ENCODE results near the gene MAPK11.

The MAPK11 gene

DNA sequence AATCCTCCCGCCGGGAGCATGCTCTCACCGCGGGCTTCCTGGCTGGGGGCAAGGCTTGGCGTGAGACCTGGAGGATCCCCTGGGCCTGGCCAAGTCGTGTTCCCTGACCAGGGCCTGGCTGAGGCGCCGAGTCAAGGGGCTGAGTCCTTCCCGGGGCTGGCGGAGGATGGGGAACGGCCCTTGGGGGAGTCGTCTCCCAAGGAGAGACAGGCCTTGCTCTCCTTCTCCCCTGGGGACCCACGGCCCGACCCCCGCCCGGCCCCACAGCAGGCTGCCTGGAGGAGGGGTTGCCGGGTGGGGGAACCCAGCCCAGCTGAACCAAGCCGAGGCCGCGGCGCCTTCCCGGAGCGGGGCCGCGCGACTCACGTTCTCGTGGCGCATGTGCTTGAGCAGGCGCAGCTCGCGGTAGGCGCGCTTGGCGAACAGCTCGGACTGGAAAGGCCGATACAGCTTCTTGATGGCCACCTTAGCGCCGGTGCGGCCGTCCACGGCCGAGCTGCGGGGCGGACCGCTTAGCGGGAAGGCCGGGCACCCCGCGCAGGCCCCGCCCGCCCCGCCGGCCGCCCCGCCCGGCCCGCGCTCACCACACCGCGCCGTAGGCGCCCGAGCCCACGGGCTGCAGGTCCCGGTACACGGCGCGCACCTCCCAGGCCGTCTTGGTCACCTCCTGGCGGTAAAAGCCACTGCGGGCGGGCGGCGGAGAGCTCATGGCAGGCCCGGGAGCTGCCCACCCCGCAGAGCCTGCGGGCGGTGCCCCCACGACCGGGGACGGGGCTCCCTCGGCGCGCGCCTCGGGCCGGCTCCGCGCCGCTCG is 9.2 kb downstream of the MAPK11 start:
- Histone ChIP-seq H3K36me3 (ENCODE audit: control insufficient read depth, insufficient read depth, low read length) (no peaks in the 10 kb centered on the region), H3K4me1 (ENCODE audit: control insufficient read depth, insufficient read depth, low read length) (peaks cover 19% of the 10 kb centered on the region), H3K27me3 (ENCODE audit: control insufficient read depth, insufficient read depth, low read length, poor library complexity, severe bottlenecking) (peaks cover 25% of the 10 kb centered on the region), H3K27ac (ENCODE audit: insufficient read depth, low read depth, low read length, poor library complexity, severe bottlenecking) (no peak overlapping the region), H3K4me3 (ENCODE audit: insufficient read depth, low read depth, low read length) (peak overlapping the region; percentile 53), H3K9me3 (ENCODE audit: control insufficient read depth, low read length) (no peaks in the 10 kb centered on the region)
- 1% methylated on average over 92 of the region's 92 CpGs for WGBS, 2 experiments

DNA sequence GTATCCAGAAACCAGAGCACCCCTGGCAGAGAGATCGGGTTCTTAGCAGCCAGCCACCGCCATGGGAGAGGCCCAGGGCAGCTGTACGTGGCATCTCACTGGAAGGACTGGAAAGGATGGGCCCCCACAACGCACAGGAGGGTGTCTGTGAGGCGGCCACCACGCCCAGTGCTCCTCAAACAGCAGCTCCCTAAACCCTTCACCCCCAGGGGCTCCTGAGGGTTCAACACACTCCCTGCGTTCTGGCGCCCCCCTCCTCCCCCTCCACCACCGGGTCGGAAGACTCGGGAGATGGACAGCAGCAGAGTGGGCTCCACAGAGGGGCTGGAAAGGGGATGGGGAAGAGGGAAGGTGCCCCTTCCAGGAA is 9.8 kb downstream of the MAPK11 start:
- no peaks in the 10 kb centered on the region for H3K9me3 ChIP-seq (ENCODE audit: control insufficient read depth, low read length)
- no peak overlapping the region for H3K27ac ChIP-seq (ENCODE audit: insufficient read depth, low read depth, low read length, poor library complexity, severe bottlenecking)
- peaks cover 24% of the 10 kb centered on the region for H3K27me3 ChIP-seq (ENCODE audit: control insufficient read depth, insufficient read depth, low read length, poor library complexity, severe bottlenecking)
- peak overlapping the region; percentile 53 for H3K4me3 ChIP-seq (ENCODE audit: insufficient read depth, low read depth, low read length)
- H3K36me3 ChIP-seq (ENCODE audit: control insufficient read depth, insufficient read depth, low read length): no peaks in the 10 kb centered on the region
- H3K4me1 ChIP-seq (ENCODE audit: control insufficient read depth, insufficient read depth, low read length): peaks cover 19% of the 10 kb centered on the region
- 35 to 37% methylated on average over 11 of the region's 11 CpGs for WGBS, 2 experiments

DNA sequence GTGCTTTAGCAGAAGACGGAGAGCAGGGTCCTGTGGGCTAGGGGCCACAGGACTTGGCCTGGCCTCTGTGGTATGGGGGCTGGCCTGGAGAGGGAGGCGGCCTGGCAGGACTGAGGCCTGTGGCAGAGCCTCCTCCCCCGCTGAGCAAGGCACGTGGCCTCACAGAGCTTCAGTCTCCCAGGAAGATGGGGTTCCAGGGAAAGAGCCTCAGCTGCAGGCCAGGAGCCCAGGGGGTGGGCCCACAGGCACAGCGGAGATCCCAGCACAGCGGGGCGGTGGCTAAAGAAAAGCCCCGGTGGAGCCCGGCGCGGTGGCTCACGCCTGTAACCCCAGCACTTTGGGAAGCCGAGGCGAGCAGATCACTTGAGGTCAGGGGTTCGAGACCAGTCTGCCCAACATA is 10.9 kb downstream of the MAPK11 start:
- H3K27ac ChIP-seq (ENCODE audit: insufficient read depth, low read depth, low read length, poor library complexity, severe bottlenecking): no peak overlapping the region
- WGBS, 2 experiments: 85 to 88% methylated on average over 15 of the region's 15 CpGs
- peaks cover 21% of the 10 kb centered on the region for H3K27me3 ChIP-seq (ENCODE audit: control insufficient read depth, insufficient read depth, low read length, poor library complexity, severe bottlenecking)
- H3K4me1 ChIP-seq (ENCODE audit: control insufficient read depth, insufficient read depth, low read length): peaks cover 19% of the 10 kb centered on the region
- H3K4me3 ChIP-seq (ENCODE audit: insufficient read depth, low read depth, low read length): no peak overlapping the region
- no peaks in the 10 kb centered on the region for H3K9me3 ChIP-seq (ENCODE audit: control insufficient read depth, low read length)
- no peaks in the 10 kb centered on the region for H3K36me3 ChIP-seq (ENCODE audit: control insufficient read depth, insufficient read depth, low read length)

DNA sequence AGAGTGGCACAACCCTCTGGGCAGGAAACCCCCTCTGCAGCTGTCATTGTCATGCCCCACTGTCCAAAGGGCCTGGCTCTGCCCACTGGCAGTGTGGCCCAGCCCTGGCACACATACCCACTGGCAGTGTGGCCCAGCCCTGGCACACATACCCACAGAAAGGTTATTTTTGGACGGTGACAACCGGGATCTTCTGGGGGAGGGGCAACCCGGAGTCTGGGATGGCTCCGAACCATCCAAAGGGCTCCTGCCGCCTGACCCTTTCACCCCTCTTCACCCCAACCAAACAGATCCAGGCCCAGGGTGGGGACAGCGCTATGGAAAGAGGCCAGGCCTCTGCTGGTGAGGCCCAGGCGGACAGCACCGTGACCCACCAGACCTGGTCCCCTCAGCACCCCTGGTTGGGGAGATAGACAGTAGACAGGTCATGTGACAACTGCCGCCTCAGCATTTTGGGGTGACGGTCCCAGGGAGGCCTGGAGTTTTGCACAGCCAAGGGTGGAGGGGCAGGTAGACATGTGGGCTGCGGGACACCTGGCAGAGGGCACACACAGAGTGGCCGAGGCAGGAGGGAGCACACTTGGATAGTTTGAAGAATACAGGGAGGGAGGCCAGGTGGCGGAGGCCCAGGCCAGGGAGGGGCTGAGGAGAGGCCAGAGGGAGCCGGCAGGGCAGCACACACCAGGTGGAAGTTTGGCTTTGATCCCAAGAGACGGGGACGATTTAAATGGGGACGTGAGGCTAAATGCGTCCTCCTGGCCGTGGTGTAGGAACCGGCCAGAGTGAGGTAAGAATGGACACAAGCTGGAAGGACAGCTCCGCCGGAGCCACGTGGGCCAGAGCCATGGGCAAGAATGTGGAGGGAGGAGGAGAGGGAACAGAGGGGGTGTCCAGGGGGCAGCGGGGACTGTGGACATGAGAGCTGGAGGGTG is 11.6 kb downstream of the MAPK11 start:
- Histone ChIP-seq H3K27ac (ENCODE audit: insufficient read depth, low read depth, low read length, poor library complexity, severe bottlenecking) (no peak overlapping the region), H3K9me3 (ENCODE audit: control insufficient read depth, low read length) (no peaks in the 10 kb centered on the region), H3K27me3 (ENCODE audit: control insufficient read depth, insufficient read depth, low read length, poor library complexity, severe bottlenecking) (peaks cover 21% of the 10 kb centered on the region), H3K4me1 (ENCODE audit: control insufficient read depth, insufficient read depth, low read length) (peaks cover 19% of the 10 kb centered on the region), H3K36me3 (ENCODE audit: control insufficient read depth, insufficient read depth, low read length) (no peaks in the 10 kb centered on the region), H3K4me3 (ENCODE audit: insufficient read depth, low read depth, low read length) (no peak overlapping the region)
- WGBS, 2 experiments: 90 to 92% methylated on average over 24 of the region's 24 CpGs

DNA sequence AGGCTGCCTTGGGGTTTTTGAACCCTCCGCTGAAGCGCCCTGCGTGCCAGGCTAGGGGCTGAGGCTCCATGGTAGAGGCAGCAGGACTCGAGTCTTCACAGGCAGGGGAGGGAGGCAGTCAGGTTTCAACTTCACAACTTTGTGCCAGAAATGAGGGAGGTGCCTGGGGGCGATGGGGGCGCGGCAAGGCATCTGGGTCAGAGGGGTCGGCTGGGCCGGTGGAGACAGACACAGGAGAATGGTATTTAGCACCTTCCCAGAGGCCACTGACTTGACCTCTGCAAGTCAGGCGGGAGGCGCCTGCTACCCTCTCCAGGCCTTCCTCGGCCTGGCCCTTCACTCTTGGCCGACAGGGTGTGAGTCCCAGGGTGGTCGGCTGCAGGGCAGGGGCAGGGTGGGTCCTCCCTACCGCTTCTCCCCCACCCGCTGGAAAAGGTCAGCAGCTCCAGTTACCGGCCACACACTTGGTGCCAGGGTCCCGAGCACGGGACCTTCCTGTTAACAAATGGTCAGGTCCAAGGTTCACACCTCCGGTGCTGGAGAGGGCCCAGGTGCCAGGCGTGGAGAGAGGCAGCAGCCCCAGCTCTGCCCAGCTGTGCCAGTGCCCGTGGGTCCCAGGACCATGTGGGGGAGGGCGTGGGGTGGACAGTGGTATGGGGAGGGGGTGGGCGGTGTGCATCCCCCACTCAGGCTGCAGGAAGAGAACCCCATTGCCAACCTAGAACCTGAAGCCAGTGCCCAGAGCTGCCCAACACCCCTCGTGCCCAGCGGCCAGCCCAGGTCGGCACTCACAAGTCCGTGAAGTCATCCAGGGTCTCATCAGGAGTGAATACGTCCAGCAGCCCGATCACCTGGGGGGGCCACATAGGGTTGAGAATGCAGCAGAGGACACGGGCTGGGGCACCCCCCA is 12.5 kb downstream of the MAPK11 start:
- H3K36me3 ChIP-seq (ENCODE audit: control insufficient read depth, insufficient read depth, low read length): no peaks in the 10 kb centered on the region
- H3K9me3 ChIP-seq (ENCODE audit: control insufficient read depth, low read length): no peaks in the 10 kb centered on the region
- peaks cover 13% of the 10 kb centered on the region for H3K4me1 ChIP-seq (ENCODE audit: control insufficient read depth, insufficient read depth, low read length)
- WGBS, 2 experiments: 89 to 90% methylated on average over 31 of the region's 31 CpGs
- H3K27ac ChIP-seq (ENCODE audit: insufficient read depth, low read depth, low read length, poor library complexity, severe bottlenecking): no peak overlapping the region
- H3K27me3 ChIP-seq (ENCODE audit: control insufficient read depth, insufficient read depth, low read length, poor library complexity, severe bottlenecking): peaks cover 21% of the 10 kb centered on the region
- no peak overlapping the region for H3K4me3 ChIP-seq (ENCODE audit: insufficient read depth, low read depth, low read length)

DNA sequence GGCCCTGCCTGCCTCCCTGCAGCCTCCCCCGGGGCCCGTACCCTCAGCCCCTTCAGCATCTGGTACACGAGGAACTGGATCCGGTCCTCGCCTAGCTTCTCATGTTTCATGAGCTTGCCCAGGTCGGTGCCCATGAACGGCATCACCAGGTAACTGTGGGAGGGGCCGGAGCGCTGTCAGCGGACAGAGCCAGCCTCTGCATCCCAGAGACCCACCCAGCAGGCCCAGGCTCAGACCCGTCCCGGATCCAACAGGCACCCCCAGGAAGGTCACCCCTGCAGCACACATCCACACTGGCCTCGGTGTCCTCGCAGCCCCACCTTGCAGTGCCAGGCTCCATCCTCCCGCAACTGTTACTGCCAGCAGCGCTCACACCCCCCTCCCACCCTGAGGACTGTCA is 13.1 kb downstream of the MAPK11 start:
- no peaks in the 10 kb centered on the region for H3K36me3 ChIP-seq (ENCODE audit: control insufficient read depth, insufficient read depth, low read length)
- no peaks in the 10 kb centered on the region for H3K9me3 ChIP-seq (ENCODE audit: control insufficient read depth, low read length)
- no peak overlapping the region for H3K4me3 ChIP-seq (ENCODE audit: insufficient read depth, low read depth, low read length)
- no peak overlapping the region for H3K27ac ChIP-seq (ENCODE audit: insufficient read depth, low read depth, low read length, poor library complexity, severe bottlenecking)
- peaks cover 16% of the 10 kb centered on the region for H3K27me3 ChIP-seq (ENCODE audit: control insufficient read depth, insufficient read depth, low read length, poor library complexity, severe bottlenecking)
- WGBS, 2 experiments: 90 to 93% methylated on average over 16 of the region's 16 CpGs
- H3K4me1 ChIP-seq (ENCODE audit: control insufficient read depth, insufficient read depth, low read length): peaks cover 7% of the 10 kb centered on the region

DNA sequence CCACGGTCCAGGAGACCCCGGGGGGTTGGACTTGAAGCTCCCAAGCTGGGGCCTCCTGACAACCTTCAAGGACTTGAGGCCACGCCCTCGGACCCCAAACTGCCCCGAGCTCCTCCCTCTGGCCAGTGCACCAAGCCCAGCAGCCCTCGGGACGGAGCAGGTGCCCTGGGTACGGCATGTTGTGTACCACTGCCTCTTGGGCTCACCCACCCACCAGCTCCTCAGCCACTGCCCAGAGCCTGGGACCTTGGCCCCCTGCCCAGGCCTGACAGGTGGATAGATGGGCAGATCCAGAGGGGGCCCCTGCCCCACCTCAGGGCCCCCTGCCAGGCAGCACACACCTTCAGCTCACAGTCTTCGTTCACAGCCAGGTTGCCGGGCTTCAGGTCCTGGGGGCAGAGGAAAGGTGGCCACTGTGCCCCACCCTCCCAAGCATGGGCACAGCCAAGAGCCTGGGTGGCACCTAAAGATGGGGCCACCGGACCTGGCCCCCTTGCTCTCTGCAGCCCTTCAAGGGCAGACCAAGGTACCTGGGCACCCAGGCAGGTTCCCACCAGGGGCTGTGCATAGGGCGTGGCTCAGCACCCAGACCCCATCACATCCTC is 13.8 kb downstream of the MAPK11 start:
- Histone ChIP-seq H3K36me3 (ENCODE audit: control insufficient read depth, insufficient read depth, low read length) (no peaks in the 10 kb centered on the region), H3K9me3 (ENCODE audit: control insufficient read depth, low read length) (no peaks in the 10 kb centered on the region), H3K4me3 (ENCODE audit: insufficient read depth, low read depth, low read length) (no peak overlapping the region), H3K4me1 (ENCODE audit: control insufficient read depth, insufficient read depth, low read length) (peaks cover 9% of the 10 kb centered on the region), H3K27ac (ENCODE audit: insufficient read depth, low read depth, low read length, poor library complexity, severe bottlenecking) (no peak overlapping the region), H3K27me3 (ENCODE audit: control insufficient read depth, insufficient read depth, low read length, poor library complexity, severe bottlenecking) (peaks cover 11% of the 10 kb centered on the region)
- 93 to 95% methylated on average over 12 of the region's 12 CpGs for WGBS, 2 experiments

DNA sequence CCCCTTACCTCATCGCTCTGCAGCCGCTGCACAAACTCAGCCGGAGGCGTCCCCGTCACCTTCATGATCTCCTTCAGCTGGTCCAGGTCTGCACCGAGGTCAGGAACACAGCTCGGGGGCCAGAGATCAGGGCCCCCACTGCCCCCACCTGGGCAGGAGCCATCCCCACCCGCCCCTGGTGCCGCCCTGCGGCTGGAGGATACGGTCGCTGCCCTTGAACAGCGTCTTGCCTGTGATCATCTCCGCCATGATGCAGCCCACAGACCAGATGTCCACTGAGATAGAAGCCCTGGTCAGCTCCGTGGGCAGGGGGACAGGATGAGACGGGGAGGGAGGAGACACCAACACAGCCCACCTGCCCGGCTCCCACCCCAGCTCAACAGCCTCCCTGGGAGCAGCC is 14.6 kb downstream of the MAPK11 start:
- 91 to 96% methylated on average over 17 of the region's 17 CpGs for WGBS, 2 experiments
- Histone ChIP-seq H3K9me3 (ENCODE audit: control insufficient read depth, low read length) (no peaks in the 10 kb centered on the region), H3K36me3 (ENCODE audit: control insufficient read depth, insufficient read depth, low read length) (no peaks in the 10 kb centered on the region), H3K27me3 (ENCODE audit: control insufficient read depth, insufficient read depth, low read length, poor library complexity, severe bottlenecking) (peaks cover 7% of the 10 kb centered on the region), H3K27ac (ENCODE audit: insufficient read depth, low read depth, low read length, poor library complexity, severe bottlenecking) (no peak overlapping the region), H3K4me1 (ENCODE audit: control insufficient read depth, insufficient read depth, low read length) (peaks cover 7% of the 10 kb centered on the region), H3K4me3 (ENCODE audit: insufficient read depth, low read depth, low read length) (no peak overlapping the region)

DNA sequence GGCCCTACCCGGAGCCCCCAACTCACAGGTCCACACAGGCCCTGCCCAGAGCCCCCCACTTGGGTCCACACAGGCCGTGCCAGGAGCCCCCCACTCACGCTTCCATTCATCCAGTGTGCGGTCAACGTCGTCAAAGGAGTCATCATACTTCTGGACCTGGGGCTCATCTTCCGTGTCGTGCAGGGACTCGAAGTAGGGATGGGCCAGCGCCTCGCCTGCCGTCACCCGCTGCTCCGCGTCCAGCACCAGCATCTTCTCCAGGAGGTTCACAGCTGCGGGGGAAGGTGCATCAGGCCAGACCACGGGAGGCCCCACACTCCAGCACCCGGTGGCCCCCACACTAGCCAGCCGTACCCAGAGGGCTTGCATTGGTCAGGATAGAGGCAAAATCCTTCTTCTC is 15.1 kb downstream of the MAPK11 start:
- Histone ChIP-seq H3K4me1 (ENCODE audit: control insufficient read depth, insufficient read depth, low read length) (peaks cover 10% of the 10 kb centered on the region), H3K9me3 (ENCODE audit: control insufficient read depth, low read length) (no peaks in the 10 kb centered on the region), H3K27me3 (ENCODE audit: control insufficient read depth, insufficient read depth, low read length, poor library complexity, severe bottlenecking) (peaks cover 2% of the 10 kb centered on the region), H3K27ac (ENCODE audit: insufficient read depth, low read depth, low read length, poor library complexity, severe bottlenecking) (no peak overlapping the region), H3K36me3 (ENCODE audit: control insufficient read depth, insufficient read depth, low read length) (no peaks in the 10 kb centered on the region), H3K4me3 (ENCODE audit: insufficient read depth, low read depth, low read length) (no peak overlapping the region)
- WGBS, 2 experiments: 94% methylated on average over 19 of the region's 19 CpGs
